WTC11 (cell line): ENCODE results near the gene FYN. TPM values are rescaled to one million over a fixed set of nuclear protein-coding genes. Genes with fewer than 3 reads are reported as not detected.

Experiments used
- ATAC-seq: fragments of 200-7000 bp; cut with Tn5 transposase; 2 replicates; pipeline ENCODE4 v1.10.0; 2021; ENCODE audit warnings: mild to moderate bottlenecking, moderate library complexity
- CTCF ChIA-PET: fragments of 300-600 bp; sonication (Branson Sonifier 250); formaldehyde crosslinking; loops from one replicate; lab custom pipeline; 2021; ENCODE audit warnings: antibody characterized with exemption; lab: Charles Lee
- POLR2A ChIA-PET: fragments of 350-600 bp; sonication (Branson Sonifier 250); formaldehyde crosslinking; loops from one replicate; lab custom pipeline; 2021; ENCODE audit warnings: antibody characterized with exemption; lab: Charles Lee
- DNase-seq: peaks from one replicate; pipeline ENCODE4 v3.0.0; 2021; ENCODE audit warnings: low spot score
- H3K27ac Mint-ChIP-seq: 2 replicates; pipeline ENCODE4 v1.8.0; 2021; ENCODE audit warnings: mixed read lengths
- H3K27me3 Mint-ChIP-seq: 2 replicates; pipeline ENCODE4 v1.8.0; 2021; ENCODE audit warnings: low read depth, mild to moderate bottlenecking, moderate library complexity, mixed read lengths
- H3K36me3 Mint-ChIP-seq: 2 replicates; pipeline ENCODE4 v1.8.0; 2021; ENCODE audit warnings: mixed read lengths
- H3K4me1 Mint-ChIP-seq: 2 replicates; pipeline ENCODE4 v1.8.0; 2022; ENCODE audit warnings: mixed read lengths
- H3K4me3 Mint-ChIP-seq: 2 replicates; pipeline ENCODE4 v1.8.0; 2021; ENCODE audit warnings: mild to moderate bottlenecking, moderate library complexity, mixed read lengths
- H3K9me3 Mint-ChIP-seq: 2 replicates; pipeline ENCODE4 v1.8.0; 2021; ENCODE audit warnings: mixed read lengths
- ATF1 ChIP-seq: sonication (generic); formaldehyde crosslinking; IDR thresholded peaks from 2 replicates; pipeline ENCODE4 v1.8.1; 2023; ENCODE audit warnings: mild to moderate bottlenecking, moderate library complexity, missing genetic modification reagents
- ESRRA ChIP-seq: sonication (generic); formaldehyde crosslinking; IDR thresholded peaks from 2 replicates; pipeline ENCODE4 v1.8.1; 2022; ENCODE audit warnings: mild to moderate bottlenecking, missing genetic modification reagents, borderline replicate concordance
- FOXK1 ChIP-seq: sonication (generic); formaldehyde crosslinking; IDR thresholded peaks from 2 replicates; pipeline ENCODE4 v1.8.0; 2022; ENCODE audit warnings: mild to moderate bottlenecking, moderate library complexity, missing genetic modification reagents
- HMGA2 ChIP-seq: fragments of 250-450 bp; sonication (Bioruptor Pico); IDR thresholded peaks from 2 replicates; pipeline ENCODE4 v1.4.0; 2021; ENCODE audit warnings: mild to moderate bottlenecking, moderate library complexity
- JUN ChIP-seq: sonication (generic); formaldehyde crosslinking; IDR thresholded peaks from 2 replicates; pipeline ENCODE4 v1.8.0; 2023; ENCODE audit warnings: mild to moderate bottlenecking, missing genetic modification reagents
- NFE2L1 ChIP-seq: sonication (generic); formaldehyde crosslinking; IDR thresholded peaks from 2 replicates; pipeline ENCODE4 v1.8.1; 2023; ENCODE audit warnings: missing genetic modification reagents
- NFYB ChIP-seq: sonication (generic); formaldehyde crosslinking; conservative IDR thresholded peaks from 2 replicates; pipeline ENCODE4 v1.8.0; 2022; ENCODE audit warnings: low read depth, missing genetic modification reagents
- RELA ChIP-seq: sonication (generic); formaldehyde crosslinking; IDR thresholded peaks from 2 replicates; pipeline ENCODE4 v1.8.1; 2022; ENCODE audit warnings: missing genetic modification reagents, mild to moderate bottlenecking, borderline replicate concordance
- SP1 ChIP-seq: sonication (generic); formaldehyde crosslinking; conservative IDR thresholded peaks from 2 replicates; pipeline ENCODE4 v1.8.1; 2022; ENCODE audit warnings: missing genetic modification reagents
- TEAD1 ChIP-seq: sonication (generic); formaldehyde crosslinking; IDR thresholded peaks from 2 replicates; pipeline ENCODE4 v1.8.0; 2022; ENCODE audit warnings: mild to moderate bottlenecking, missing genetic modification reagents
- TP53 ChIP-seq: sonication (generic); formaldehyde crosslinking; IDR thresholded peaks from 2 replicates; pipeline ENCODE4 v1.8.1; 2023; ENCODE audit warnings: mild to moderate bottlenecking, missing genetic modification reagents
- total RNA-seq: library from RNA; stranded (reverse); gene quantifications from 3 replicates; pipeline ENCODE4 v1.2.3, GENCODE V29; 2021
- TF ChIP-seq, protein P1 (sequence below): sonication (generic); formaldehyde crosslinking; conservative IDR thresholded peaks from 2 replicates; pipeline ENCODE4 v1.8.1; 2022; ENCODE audit warnings: mild to moderate bottlenecking, missing genetic modification reagents
- TF ChIP-seq, protein P2 (sequence below): sonication (generic); formaldehyde crosslinking; IDR thresholded peaks from 2 replicates; pipeline ENCODE4 v1.8.1; 2023; ENCODE audit warnings: mild to moderate bottlenecking, missing genetic modification reagents, borderline replicate concordance
- TF ChIP-seq, protein P3 (sequence below): fragments of 250-450 bp; sonication (Bioruptor Pico); IDR thresholded peaks from 2 replicates; pipeline ENCODE4 v1.9.0; 2021; ENCODE audit warnings: mild to moderate bottlenecking
- TF ChIP-seq, protein P4 (sequence below): sonication (generic); formaldehyde crosslinking; IDR thresholded peaks from 2 replicates; pipeline ENCODE4 v1.8.1; 2022; ENCODE audit warnings: low read depth, missing genetic modification reagents, borderline replicate concordance
- TF ChIP-seq, protein P5 (sequence below): sonication (generic); formaldehyde crosslinking; IDR thresholded peaks from 2 replicates; pipeline ENCODE4 v1.8.1; 2023; ENCODE audit warnings: mild to moderate bottlenecking, missing genetic modification reagents
- TF ChIP-seq, protein P6 (sequence below): sonication (generic); formaldehyde crosslinking; IDR thresholded peaks from 2 replicates; pipeline ENCODE4 v1.8.0; 2022; ENCODE audit warnings: mild to moderate bottlenecking, missing genetic modification reagents
- TF ChIP-seq, protein P7 (sequence below): sonication (generic); formaldehyde crosslinking; conservative IDR thresholded peaks from 2 replicates; pipeline ENCODE4 v1.8.1; 2023; ENCODE audit warnings: mild to moderate bottlenecking, low read depth, missing genetic modification reagents, moderate library complexity
- TF ChIP-seq, protein P8 (sequence below): sonication (generic); formaldehyde crosslinking; IDR thresholded peaks from 2 replicates; pipeline ENCODE4 v1.8.0; 2023; ENCODE audit warnings: missing genetic modification reagents, mild to moderate bottlenecking, borderline replicate concordance

Gene FYN
- total RNA-seq, 1 experiment from 2014 or later, result 63.9 TPM

DNA sequence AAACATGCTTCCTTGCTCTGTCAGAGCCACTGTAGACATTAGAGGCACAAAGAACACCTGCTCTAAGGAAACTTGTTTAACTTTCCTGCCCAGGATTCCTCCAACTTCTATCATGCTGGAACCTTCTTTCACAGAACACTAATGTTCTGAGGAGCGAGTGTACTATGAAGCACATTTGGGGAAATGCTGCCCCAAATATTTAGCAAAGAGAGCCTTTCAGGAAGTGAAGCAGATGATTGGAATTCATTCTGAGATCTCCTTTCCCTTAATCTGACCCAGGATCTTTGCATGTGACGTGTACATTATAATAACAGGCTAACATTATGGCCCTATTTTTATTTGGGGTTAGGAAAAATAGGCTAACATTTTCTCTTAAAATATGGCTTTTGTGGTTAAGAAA is 21.0 kb upstream of the FYN start:
- CTCF ChIA-PET, result no interaction called here
- no peak for DNase-seq
- H3K4me1 Mint-ChIP-seq, result peaks cover 18% of the 10 kb centered on the region
- POLR2A ChIA-PET, result no interaction called here
- H3K27ac Mint-ChIP-seq, result no peak overlapping the region
- peaks cover 34% of the 10 kb centered on the region for H3K27me3 Mint-ChIP-seq
- no peak overlapping the region for H3K4me3 Mint-ChIP-seq
- H3K36me3 Mint-ChIP-seq, result no peaks in the 10 kb centered on the region
- H3K9me3 Mint-ChIP-seq, result no peaks in the 10 kb centered on the region
- no peak for ATAC-seq
- TF ChIP-seq, protein P1, sequence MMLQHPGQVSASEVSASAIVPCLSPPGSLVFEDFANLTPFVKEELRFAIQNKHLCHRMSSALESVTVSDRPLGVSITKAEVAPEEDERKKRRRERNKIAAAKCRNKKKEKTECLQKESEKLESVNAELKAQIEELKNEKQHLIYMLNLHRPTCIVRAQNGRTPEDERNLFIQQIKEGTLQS (CRISPR knock-in tag), result no peak
- TF ChIP-seq TP53 (CRISPR knock-in tag) (no peak), NFE2L1 (no peak), FOXK1 (CRISPR knock-in tag) (no peak), NFYB (CRISPR knock-in tag) (no peak), RELA (CRISPR knock-in tag) (no peak), SP1 (CRISPR knock-in tag) (no peak), JUN (CRISPR knock-in tag) (no peak), ATF1 (CRISPR knock-in tag) (no peak), TEAD1 (CRISPR knock-in tag) (no peak), HMGA2 (CRISPR knock-in tag) (no peak), ESRRA (CRISPR knock-in tag) (no peak)
- TF ChIP-seq, protein P2, sequence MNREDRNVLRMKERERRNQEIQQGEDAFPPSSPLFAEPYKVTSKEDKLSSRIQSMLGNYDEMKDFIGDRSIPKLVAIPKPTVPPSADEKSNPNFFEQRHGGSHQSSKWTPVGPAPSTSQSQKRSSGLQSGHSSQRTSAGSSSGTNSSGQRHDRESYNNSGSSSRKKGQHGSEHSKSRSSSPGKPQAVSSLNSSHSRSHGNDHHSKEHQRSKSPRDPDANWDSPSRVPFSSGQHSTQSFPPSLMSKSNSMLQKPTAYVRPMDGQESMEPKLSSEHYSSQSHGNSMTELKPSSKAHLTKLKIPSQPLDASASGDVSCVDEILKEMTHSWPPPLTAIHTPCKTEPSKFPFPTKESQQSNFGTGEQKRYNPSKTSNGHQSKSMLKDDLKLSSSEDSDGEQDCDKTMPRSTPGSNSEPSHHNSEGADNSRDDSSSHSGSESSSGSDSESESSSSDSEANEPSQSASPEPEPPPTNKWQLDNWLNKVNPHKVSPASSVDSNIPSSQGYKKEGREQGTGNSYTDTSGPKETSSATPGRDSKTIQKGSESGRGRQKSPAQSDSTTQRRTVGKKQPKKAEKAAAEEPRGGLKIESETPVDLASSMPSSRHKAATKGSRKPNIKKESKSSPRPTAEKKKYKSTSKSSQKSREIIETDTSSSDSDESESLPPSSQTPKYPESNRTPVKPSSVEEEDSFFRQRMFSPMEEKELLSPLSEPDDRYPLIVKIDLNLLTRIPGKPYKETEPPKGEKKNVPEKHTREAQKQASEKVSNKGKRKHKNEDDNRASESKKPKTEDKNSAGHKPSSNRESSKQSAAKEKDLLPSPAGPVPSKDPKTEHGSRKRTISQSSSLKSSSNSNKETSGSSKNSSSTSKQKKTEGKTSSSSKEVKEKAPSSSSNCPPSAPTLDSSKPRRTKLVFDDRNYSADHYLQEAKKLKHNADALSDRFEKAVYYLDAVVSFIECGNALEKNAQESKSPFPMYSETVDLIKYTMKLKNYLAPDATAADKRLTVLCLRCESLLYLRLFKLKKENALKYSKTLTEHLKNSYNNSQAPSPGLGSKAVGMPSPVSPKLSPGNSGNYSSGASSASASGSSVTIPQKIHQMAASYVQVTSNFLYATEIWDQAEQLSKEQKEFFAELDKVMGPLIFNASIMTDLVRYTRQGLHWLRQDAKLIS (CRISPR knock-in tag), result no peak
- TF ChIP-seq, protein P3, sequence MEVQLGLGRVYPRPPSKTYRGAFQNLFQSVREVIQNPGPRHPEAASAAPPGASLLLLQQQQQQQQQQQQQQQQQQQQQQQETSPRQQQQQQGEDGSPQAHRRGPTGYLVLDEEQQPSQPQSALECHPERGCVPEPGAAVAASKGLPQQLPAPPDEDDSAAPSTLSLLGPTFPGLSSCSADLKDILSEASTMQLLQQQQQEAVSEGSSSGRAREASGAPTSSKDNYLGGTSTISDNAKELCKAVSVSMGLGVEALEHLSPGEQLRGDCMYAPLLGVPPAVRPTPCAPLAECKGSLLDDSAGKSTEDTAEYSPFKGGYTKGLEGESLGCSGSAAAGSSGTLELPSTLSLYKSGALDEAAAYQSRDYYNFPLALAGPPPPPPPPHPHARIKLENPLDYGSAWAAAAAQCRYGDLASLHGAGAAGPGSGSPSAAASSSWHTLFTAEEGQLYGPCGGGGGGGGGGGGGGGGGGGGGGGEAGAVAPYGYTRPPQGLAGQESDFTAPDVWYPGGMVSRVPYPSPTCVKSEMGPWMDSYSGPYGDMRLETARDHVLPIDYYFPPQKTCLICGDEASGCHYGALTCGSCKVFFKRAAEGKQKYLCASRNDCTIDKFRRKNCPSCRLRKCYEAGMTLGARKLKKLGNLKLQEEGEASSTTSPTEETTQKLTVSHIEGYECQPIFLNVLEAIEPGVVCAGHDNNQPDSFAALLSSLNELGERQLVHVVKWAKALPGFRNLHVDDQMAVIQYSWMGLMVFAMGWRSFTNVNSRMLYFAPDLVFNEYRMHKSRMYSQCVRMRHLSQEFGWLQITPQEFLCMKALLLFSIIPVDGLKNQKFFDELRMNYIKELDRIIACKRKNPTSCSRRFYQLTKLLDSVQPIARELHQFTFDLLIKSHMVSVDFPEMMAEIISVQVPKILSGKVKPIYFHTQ (CRISPR knock-in tag), result no peak
- TF ChIP-seq, protein P4, sequence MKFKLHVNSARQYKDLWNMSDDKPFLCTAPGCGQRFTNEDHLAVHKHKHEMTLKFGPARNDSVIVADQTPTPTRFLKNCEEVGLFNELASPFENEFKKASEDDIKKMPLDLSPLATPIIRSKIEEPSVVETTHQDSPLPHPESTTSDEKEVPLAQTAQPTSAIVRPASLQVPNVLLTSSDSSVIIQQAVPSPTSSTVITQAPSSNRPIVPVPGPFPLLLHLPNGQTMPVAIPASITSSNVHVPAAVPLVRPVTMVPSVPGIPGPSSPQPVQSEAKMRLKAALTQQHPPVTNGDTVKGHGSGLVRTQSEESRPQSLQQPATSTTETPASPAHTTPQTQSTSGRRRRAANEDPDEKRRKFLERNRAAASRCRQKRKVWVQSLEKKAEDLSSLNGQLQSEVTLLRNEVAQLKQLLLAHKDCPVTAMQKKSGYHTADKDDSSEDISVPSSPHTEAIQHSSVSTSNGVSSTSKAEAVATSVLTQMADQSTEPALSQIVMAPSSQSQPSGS, result no peak
- TF ChIP-seq, protein P5, sequence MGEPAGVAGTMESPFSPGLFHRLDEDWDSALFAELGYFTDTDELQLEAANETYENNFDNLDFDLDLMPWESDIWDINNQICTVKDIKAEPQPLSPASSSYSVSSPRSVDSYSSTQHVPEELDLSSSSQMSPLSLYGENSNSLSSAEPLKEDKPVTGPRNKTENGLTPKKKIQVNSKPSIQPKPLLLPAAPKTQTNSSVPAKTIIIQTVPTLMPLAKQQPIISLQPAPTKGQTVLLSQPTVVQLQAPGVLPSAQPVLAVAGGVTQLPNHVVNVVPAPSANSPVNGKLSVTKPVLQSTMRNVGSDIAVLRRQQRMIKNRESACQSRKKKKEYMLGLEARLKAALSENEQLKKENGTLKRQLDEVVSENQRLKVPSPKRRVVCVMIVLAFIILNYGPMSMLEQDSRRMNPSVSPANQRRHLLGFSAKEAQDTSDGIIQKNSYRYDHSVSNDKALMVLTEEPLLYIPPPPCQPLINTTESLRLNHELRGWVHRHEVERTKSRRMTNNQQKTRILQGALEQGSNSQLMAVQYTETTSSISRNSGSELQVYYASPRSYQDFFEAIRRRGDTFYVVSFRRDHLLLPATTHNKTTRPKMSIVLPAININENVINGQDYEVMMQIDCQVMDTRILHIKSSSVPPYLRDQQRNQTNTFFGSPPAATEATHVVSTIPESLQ (CRISPR knock-in tag), result no peak
- TF ChIP-seq, protein P6, sequence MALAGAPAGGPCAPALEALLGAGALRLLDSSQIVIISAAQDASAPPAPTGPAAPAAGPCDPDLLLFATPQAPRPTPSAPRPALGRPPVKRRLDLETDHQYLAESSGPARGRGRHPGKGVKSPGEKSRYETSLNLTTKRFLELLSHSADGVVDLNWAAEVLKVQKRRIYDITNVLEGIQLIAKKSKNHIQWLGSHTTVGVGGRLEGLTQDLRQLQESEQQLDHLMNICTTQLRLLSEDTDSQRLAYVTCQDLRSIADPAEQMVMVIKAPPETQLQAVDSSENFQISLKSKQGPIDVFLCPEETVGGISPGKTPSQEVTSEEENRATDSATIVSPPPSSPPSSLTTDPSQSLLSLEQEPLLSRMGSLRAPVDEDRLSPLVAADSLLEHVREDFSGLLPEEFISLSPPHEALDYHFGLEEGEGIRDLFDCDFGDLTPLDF (CRISPR knock-in tag), result no peak
- TF ChIP-seq, protein P7, sequence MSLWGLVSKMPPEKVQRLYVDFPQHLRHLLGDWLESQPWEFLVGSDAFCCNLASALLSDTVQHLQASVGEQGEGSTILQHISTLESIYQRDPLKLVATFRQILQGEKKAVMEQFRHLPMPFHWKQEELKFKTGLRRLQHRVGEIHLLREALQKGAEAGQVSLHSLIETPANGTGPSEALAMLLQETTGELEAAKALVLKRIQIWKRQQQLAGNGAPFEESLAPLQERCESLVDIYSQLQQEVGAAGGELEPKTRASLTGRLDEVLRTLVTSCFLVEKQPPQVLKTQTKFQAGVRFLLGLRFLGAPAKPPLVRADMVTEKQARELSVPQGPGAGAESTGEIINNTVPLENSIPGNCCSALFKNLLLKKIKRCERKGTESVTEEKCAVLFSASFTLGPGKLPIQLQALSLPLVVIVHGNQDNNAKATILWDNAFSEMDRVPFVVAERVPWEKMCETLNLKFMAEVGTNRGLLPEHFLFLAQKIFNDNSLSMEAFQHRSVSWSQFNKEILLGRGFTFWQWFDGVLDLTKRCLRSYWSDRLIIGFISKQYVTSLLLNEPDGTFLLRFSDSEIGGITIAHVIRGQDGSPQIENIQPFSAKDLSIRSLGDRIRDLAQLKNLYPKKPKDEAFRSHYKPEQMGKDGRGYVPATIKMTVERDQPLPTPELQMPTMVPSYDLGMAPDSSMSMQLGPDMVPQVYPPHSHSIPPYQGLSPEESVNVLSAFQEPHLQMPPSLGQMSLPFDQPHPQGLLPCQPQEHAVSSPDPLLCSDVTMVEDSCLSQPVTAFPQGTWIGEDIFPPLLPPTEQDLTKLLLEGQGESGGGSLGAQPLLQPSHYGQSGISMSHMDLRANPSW (CRISPR knock-in tag), result no peak
- TF ChIP-seq, protein P8, sequence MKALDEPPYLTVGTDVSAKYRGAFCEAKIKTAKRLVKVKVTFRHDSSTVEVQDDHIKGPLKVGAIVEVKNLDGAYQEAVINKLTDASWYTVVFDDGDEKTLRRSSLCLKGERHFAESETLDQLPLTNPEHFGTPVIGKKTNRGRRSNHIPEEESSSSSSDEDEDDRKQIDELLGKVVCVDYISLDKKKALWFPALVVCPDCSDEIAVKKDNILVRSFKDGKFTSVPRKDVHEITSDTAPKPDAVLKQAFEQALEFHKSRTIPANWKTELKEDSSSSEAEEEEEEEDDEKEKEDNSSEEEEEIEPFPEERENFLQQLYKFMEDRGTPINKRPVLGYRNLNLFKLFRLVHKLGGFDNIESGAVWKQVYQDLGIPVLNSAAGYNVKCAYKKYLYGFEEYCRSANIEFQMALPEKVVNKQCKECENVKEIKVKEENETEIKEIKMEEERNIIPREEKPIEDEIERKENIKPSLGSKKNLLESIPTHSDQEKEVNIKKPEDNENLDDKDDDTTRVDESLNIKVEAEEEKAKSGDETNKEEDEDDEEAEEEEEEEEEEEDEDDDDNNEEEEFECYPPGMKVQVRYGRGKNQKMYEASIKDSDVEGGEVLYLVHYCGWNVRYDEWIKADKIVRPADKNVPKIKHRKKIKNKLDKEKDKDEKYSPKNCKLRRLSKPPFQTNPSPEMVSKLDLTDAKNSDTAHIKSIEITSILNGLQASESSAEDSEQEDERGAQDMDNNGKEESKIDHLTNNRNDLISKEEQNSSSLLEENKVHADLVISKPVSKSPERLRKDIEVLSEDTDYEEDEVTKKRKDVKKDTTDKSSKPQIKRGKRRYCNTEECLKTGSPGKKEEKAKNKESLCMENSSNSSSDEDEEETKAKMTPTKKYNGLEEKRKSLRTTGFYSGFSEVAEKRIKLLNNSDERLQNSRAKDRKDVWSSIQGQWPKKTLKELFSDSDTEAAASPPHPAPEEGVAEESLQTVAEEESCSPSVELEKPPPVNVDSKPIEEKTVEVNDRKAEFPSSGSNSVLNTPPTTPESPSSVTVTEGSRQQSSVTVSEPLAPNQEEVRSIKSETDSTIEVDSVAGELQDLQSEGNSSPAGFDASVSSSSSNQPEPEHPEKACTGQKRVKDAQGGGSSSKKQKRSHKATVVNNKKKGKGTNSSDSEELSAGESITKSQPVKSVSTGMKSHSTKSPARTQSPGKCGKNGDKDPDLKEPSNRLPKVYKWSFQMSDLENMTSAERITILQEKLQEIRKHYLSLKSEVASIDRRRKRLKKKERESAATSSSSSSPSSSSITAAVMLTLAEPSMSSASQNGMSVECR (CRISPR knock-in tag), result no peak
